Muscle of arm (tissue), 12 donors: ENCODE data around the gene ZBTB8B. TPM values are rescaled to one million over a fixed set of nuclear protein-coding genes. Genes with fewer than 3 reads are reported as not detected.

Experiments used
- DNase-seq: peaks from one replicate; pipeline ENCODE4 v3.0.0-alpha.2; 2013
- polyA plus RNA-seq, 12 donors: library from polyadenylated mRNA; unstranded; fragments of 120-200 nt; gene quantifications; one replicate each; pipeline ENCODE4 v1.2.1, GENCODE V29; 2013; ENCODE audit not compliant: insufficient read length in 12 of 12

ZBTB8B gene
- polyA plus RNA-seq, 12 donors: 0.07 to 0.25 (median 0.14) TPM; not detected in 2

- no peak for DNase-seq
Measured at GRCh38 chr1:32507021-32507420, 42.1 kb downstream of the ZBTB8B start.

DNA sequence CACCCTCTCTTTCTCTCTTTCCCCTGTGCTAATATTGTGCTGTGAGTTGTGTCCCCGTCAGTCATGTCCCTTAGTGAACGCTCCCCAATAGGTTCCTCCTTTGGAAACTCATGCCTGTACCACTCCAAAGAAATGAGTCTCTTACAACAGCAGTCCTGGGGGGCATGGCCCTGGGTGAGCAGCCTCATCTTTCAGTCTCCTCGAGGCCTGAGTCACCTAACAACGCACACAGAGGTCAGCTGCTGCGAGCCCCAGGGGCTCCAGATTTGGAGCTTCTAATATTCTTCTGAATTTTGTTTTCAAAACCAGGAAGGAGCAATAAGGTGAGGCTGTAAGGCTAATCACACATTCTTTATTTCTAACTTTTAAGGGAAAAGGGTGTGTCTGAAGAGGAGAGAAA lies 43.9 kb downstream of the ZBTB8B start:
- DNase-seq: no peak

GRCh38 chr1:32509939-32510338 lies 45.1 kb downstream of the ZBTB8B start:
- DNase-seq: no peak

Other genes starting within 250 kb of the ZBTB8B start
- 10 to 100 TPM in 4 of 12 donors, 1 to 10 TPM in 6, not detected in 2; 7.8 to 19.5 (median 9.4) TPM for gene TMEM234, start 242.7 kb upstream of the ZBTB8B start, polyA plus RNA-seq
- 100 to 1,000 TPM in 10 of 12 donors, 10 to 100 TPM in 1, not detected in 1; 71.5 to 178 (median 160) TPM for gene EIF3I, start 242.7 kb upstream of the ZBTB8B start, polyA plus RNA-seq
- gene FAM167B, start 217.8 kb upstream of the ZBTB8B start, polyA plus RNA-seq: 1 to 10 TPM in 10 of 12 donors, not detected in 2; 3.2 to 5.1 (median 3.8) TPM
- 1 to 10 TPM in 3 of 12 donors, under 1 TPM in 7, not detected in 2; 0.49 to 4.2 (median 0.69) TPM for gene LCK, start 213.8 kb upstream of the ZBTB8B start, polyA plus RNA-seq
- gene HDAC1, start 173.0 kb upstream of the ZBTB8B start, polyA plus RNA-seq: 10 to 100 TPM in 11 of 12 donors, not detected in 1; 34.9 to 80.1 (median 45.8) TPM
- 100 to 1,000 TPM in 11 of 12 donors, not detected in 1; 125 to 326 (median 152) TPM for gene MARCKSL1, start 128.8 kb upstream of the ZBTB8B start, polyA plus RNA-seq
- gene FAM229A, start 102.6 kb upstream of the ZBTB8B start, polyA plus RNA-seq: 10 to 100 TPM in 1 of 12 donors, 1 to 10 TPM in 9, not detected in 2; 3.2 to 11.1 (median 4.3) TPM
- 1 to 10 TPM in 10 of 12 donors, not detected in 2; 1.2 to 6.5 (median 2.9) TPM for gene TSSK3, start 102.5 kb upstream of the ZBTB8B start, polyA plus RNA-seq
- 10 to 100 TPM in 11 of 12 donors, not detected in 1; 33.3 to 46.7 (median 41.6) TPM for gene BSDC1, start 70.6 kb upstream of the ZBTB8B start, polyA plus RNA-seq
- 10 to 100 TPM in 9 of 12 donors, 1 to 10 TPM in 3; 5.7 to 97.5 (median 10.9) TPM for gene ZBTB8A, start 74.4 kb downstream of the ZBTB8B start, polyA plus RNA-seq
- 10 to 100 TPM in 11 of 12 donors, not detected in 1; 19.7 to 40.5 (median 27.5) TPM for gene ZBTB8OS, start 185.5 kb downstream of the ZBTB8B start, polyA plus RNA-seq
- gene RBBP4, start 186.1 kb downstream of the ZBTB8B start, polyA plus RNA-seq: 100 to 1,000 TPM in 11 of 12 donors, 10 to 100 TPM in 1; 79.0 to 208 (median 166) TPM
- gene SYNC, start 237.7 kb downstream of the ZBTB8B start, polyA plus RNA-seq: 10 to 100 TPM in 11 of 12 donors, not detected in 1; 19.0 to 54.9 (median 37.0) TPM